Activated T-cell treated with anti-CD3 and anti-CD28 coated beads, Interleukin-2, amount 50 U/mL, for 1 hour (primary cell): ENCODE measurements around the gene GPR179.
A peak's percentile ranks its signal among the peaks of the same experiment; 100 is the strongest.
"Not testable (repeated sequence)": the region's sequence is repeated elsewhere in the genome, so short reads cannot be mapped to it uniquely, and the experiment has no call there.

Experiments used
- DNase-seq: peaks from one replicate; pipeline ENCODE4 v3.0.0-alpha.2; 2020

GPR179 gene

DNA sequence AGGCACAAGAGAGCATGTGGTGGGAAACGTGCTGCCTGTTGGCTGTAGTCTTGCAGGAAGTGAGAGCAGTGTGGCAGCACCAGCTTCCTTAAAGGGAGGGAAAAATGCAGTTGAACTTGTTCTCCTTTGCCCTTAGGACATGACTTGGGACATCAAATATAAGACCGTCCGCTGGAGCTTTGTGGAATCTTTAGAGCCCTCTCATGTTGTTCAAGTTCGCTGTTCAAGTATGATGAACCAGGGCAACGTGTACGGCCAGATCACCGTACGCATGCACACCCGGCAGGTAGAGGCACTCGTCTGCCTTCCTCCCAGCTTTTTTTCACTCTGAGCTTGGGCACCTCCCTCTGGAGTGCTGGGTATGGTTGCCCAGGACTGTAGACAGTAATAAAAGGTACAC lies 23.3 kb downstream of the GPR179 start:
- no peak for DNase-seq

DNA sequence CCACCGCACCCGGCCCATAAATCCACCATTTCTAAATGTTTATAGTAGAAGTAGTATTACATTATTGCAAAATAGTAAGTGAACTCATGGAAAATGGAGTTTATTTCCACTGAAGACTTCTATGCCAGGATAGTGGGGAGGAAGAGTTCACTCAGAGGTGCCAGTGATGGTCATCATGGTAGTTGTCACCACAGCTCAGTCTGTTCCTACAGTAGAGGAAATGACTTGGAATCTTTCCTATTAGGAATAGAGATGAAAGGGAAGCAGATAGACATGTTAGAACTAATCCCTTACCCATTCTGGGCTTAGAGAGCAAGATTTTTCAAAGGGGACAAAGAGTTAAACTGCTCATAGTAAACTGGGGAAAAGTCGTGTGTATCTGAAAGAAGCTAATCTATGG lies 26.7 kb downstream of the GPR179 start:
- DNase-seq: no peak

DNA sequence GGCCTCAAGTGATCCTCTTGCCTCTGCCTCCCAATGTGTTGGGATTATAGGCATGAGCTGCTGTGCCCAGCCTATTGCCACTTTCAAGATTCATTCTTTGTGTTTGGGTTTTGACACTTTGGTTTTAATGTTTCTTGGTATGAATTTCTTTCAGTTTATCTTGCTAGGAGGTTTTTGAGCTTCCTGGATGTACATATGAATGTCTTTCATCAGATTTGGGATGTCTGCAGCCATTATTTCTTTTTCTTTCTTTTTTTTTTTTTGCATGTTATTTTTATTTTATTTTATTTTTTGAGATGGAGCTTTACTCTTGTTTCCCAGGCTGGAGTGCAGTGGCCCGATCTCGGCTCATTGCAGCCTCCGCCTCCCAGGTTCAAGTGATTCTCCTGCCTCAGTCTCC lies 28.3 kb downstream of the GPR179 start:
- DNase-seq: no peak

DNA sequence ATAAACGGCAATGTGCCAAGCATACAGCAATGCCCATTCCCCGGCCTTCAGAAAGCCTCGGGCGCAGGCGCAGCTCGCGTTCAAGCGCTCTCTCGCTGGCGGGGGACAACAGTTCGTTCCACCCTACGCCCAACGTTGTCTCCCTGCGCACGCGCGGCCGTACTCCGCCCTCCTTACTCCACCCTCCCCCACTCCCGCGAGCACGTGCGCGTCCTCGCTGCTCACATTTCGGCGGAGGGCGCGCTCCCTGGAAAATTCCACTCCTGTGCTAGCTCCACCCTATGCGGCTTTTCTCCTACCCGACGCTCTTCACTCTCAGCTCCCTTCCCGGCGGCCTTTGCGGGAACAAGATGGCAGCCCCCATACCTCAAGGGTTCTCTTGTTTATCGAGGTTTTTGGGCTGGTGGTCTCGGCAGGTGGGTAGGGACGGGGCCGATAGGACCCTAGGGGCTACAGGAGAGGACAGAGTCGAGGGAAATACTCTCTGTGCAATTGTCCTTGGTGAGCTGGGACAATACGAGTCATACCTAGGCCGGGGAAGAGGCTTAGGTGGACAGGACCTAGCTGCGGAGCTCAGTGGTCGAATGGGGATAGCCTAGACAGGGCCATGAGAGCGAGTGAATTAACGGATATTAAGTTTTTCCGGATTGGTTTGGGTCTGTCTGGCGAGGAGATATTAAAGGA lies 46.8 kb downstream of the GPR179 start, which contains the start of gene MRPL45:
MRPL45 (plus strand) TSS at position 335 of the 684 bp plus-strand sequence; CDS start at position 351, 16 bp downstream.
- peak; percentile 96 for DNase-seq

DNA sequence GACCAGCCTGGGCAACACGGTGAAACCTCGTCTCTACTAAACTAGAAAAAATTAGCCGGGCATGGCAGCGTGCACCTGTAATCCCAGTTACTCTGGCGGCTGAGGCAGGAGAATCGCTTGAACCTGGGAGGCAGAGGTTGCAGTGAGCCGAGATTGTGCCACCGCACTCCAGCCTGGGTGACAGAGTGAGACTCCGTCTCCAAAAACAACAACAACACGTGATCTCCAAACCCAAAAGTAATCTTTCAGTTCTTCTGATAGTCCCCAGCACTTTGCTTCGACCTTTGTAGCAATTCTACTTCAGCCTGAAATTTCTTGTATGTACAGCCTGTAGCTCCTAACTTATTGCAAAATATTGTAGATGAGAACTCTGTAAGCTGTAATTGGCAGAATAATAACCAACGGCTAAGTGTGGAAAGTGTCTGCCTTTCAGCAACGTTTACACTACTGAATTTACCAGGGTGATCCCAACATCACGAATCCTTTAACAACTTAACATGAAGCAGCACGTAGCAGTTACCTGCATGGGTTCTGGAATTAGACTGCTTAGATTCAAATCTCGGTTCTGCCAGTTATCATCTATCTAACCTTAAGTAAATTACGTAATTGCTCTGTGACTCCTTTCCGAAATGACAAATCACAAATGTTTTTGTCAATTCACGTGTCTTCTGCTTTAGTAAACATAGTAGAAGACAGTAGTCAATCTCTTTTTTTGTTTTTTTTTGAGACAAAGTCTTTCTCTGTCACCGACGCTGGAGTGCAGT lies 48.0 kb downstream of the GPR179 start:
- DNase-seq: not testable (repeated sequence)

DNA sequence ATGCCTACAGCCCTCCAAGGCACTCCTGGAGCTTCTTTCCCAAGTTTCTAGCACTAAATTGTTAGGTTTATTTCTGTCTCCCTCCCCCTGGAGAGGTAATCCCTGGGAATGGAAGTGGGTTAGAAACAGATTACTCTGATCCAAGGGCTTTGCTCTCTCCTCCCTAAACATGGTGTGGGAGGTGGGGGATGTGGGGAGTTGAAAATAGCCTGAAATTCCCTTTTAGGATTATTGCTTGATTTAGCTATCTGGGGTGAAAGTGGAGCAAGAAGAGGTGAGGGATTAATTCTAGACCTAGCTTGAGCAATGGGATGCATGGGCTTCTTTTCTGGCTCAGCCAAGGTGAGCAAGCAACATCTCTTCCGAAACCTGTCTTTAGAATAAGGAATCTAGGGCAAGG lies 54.0 kb downstream of the GPR179 start:
- not testable (repeated sequence) for DNase-seq

DNA sequence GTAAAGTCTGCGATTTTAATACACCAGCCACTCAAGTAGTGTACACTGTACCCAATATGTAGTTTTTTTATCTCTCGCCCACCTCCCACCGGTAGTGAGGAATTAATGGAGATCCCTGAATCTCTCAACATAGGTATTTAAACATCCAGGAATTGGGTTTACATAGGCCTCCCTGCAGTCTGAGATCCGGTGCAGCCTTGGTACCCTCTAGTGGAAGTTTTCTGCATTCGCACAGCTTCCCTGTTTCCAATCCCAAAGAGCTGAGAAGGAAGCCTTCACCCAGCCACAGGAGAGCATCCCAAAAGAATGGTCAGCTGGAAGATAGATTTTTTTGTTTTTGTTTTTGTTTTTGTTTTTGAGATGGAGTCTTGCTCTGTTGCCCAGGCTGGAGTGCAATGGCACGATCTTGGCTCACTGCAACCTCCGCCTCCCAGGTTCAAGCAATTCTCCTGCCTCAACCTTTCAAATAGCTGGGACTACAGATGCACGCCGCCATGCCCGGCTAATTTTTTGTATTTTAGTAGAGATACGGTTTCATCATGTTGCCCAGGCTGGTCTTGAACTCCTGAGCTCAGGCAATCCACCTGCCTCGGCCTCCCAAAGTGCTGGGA lies 55.4 kb downstream of the GPR179 start:
- not testable (repeated sequence) for DNase-seq

DNA sequence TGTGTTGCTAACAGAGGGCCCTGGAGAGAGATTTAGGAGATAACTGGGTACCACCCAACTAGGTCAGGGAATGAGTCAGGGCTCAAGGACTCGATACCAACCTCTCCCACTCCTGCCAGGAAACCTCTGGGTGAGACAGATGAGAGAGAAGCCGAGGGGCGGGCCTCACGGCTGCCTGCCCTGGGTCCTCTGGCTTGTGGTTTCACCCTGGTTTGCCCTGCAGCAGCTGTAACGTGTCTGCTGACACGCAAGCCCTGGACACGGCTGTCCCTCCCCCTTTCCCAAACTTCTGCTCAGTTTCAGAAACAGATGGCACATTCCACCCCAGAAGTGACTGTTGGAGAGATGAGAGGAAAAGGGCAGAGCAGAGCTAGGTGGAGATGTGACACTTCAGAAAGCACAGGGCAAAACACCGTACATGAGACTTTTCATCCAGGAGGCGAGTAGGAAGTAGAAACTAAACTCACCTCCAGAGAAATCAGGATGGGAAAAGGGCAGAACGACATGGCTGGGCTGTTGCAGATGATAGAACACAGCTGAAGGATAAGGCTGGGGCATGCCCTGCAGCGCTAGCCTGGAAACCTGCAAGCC lies 57.2 kb downstream of the GPR179 start:
- DNase-seq: not testable (repeated sequence)

DNA sequence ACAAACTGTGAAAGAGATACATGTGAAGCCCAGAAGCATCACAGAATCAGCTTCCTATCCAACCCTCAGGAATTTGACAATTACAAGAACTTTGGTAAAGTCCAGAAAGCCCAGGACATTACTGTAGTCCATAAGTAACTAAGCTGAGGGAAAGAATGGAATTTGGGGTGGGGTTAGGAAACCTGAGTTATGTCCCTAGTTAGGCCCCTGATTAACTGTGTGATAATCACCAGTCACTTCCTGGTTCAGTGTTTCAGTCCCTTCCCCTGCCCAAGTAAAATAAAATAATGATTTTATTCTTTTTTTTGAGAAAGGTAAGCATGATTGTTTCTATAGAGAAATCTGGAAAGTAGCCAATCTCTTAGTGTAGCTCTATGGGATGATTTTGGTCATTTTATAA lies 57.8 kb downstream of the GPR179 start:
- DNase-seq: not testable (repeated sequence)
